VCaP (cell line): ENCODE results near the gene RAB31.

ENCODE experiments used
- H3K27ac ChIP-seq: fragments of 450-650 bp; 2 replicates; pipeline ENCODE4 v1.5.1; 2017
- TF ChIP-seq, protein P1 (sequence below): fragments of 450-650 bp; conservative IDR thresholded peaks from 2 replicates; pipeline ENCODE4 v1.5.1; 2017; ENCODE audit warnings: mild to moderate bottlenecking, moderate library complexity

Gene RAB31

DNA sequence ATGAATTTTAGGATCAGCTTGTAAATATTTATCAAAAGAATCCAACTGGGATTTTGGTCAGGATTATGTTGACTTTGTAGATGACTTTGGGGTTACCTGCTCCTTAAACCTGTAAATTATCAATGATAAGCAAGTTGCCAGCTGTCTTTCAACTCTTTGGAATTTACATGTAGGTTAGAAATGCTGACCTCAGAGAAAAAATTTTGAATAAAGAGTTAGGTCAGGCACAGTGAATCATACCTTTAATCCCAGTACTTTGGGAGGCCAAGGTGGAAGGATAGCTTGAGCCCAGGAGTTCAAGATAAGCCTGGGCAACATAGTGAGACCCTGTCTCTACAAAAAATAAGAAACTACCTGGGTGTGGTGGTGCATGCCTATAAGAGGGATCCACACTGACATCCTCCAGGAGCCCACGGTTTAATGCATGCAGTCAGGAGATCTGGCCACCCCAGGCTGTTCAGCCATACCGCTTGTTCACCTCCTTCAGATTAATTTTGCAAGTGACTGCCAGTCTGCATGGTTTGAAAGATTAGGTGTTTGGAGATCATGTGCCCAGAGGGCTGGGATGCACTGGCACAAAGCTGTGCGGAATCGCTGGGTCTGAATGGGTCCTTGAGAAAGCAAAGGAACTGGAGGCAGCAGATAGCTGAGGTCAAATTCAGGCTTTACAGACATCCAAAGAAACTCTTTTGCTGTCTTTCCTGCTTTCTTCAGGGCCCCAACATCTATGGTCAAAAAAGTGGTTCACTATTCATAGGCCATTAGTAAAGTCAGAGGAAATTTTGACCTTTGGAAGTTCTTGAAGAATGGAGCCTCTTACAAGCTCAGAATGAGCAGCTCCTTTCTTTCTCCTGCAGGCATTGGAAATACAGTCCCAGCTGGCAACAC is 94.3 kb downstream of the RAB31 start:
- TF ChIP-seq, protein P1, sequence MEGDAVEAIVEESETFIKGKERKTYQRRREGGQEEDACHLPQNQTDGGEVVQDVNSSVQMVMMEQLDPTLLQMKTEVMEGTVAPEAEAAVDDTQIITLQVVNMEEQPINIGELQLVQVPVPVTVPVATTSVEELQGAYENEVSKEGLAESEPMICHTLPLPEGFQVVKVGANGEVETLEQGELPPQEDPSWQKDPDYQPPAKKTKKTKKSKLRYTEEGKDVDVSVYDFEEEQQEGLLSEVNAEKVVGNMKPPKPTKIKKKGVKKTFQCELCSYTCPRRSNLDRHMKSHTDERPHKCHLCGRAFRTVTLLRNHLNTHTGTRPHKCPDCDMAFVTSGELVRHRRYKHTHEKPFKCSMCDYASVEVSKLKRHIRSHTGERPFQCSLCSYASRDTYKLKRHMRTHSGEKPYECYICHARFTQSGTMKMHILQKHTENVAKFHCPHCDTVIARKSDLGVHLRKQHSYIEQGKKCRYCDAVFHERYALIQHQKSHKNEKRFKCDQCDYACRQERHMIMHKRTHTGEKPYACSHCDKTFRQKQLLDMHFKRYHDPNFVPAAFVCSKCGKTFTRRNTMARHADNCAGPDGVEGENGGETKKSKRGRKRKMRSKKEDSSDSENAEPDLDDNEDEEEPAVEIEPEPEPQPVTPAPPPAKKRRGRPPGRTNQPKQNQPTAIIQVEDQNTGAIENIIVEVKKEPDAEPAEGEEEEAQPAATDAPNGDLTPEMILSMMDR = no peak
- no peak overlapping the region for H3K27ac ChIP-seq

DNA sequence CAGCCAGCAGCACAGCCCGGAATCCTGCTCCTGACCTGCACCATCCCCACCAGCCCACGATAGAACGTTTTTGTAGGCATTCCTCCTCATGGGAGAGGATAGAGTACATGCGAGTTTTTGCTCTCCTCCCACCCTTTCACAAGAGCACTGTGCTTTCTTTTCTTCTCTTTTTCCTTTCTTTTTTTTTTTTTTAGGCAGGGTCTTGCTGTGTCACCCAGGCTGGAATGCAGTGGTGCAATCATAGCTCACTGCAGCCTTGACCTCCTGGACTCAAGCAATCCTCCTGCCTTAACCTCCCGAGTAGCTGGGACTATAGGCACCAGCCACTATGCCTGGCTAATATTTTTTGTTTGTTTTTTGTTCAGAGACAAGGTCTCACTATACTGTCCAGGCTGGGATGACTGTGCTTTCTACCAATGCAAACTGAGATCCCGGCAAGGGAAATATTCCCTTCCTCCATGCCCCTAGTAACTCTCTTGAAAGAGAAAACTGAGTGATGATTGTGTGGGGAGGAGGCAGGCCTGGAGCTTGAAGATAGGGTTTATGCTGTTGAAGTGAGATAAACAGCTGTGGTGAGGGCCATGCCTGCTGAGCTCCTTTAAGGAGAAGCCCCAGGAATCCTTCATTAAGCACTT is 95.1 kb downstream of the RAB31 start:
- H3K27ac ChIP-seq = peak overlapping the region; percentile 67
- TF ChIP-seq, protein P1 = no peak

DNA sequence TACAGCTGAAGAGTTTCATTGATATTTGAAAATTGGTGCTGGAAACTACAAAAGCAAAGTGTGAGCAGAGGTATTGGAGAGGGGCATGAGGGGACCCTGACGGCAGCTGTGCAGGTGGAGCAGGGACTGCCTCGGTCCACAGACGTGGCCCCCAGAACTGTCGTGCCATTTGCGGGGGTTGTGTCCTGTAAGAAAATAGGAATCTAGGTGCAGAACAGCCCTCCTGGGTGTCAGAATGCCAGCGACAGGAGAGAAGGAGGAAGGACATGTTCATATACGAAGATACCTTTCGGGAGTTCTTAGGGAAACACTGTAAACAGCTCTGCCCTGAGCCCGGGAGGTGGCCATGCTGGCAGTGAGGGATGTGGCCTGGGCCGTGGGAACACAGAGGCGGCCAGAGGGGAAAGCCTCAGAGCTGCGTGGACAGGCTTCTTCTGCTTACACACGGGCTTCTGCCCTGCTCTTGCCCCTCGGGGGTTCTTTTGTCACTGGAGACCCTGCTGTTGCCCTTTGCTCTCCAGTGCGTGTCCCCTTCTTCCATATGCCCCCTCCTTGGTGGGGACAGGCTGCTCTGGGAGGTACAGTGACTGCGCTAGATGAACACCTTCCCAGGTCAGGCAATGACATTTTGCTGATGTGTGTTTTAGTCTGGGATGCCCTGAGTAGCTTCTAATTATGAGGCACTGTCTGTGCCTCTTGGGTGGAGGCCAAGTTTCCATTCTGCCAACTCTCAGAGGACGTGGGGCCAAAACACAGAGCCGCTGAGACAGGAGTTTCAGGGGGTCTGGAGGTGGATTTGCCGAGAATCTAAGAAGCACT is 95.8 kb downstream of the RAB31 start:
- TF ChIP-seq, protein P1 = no peak
- peak overlapping the region; percentile 67 for H3K27ac ChIP-seq

DNA sequence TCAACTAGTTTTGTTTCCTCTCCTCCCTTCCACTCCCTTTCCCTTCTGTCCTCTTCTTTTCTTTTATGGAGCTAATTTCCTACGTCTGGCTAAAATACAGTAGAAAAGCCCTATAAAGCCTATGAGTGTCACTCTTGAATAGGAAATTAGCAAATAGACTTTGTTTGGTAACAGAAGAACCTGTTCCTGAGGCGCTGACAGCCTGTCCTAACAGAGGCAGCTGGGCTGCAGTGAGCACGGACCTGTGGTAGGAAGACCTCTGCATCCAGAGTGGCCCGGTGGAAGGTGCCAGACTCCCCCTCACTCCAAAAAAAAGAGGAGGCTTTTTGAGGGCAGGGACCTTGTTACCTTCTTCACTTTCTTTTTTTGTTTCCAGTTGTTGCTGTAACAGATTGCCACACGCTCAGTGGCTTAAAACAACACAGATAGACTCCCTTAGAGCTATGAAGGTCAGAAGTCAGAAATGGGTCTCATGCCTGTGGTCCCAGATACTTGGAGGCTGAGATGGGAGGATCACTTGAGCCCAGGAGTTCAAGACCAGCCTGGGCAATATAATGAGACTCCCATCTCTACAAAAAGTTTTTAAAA is 96.5 kb downstream of the RAB31 start:
- TF ChIP-seq, protein P1 = 0 out of 2 replicates have a peak, but pooled peaks have one; percentile 20
- H3K27ac ChIP-seq = peak overlapping the region; percentile 67

DNA sequence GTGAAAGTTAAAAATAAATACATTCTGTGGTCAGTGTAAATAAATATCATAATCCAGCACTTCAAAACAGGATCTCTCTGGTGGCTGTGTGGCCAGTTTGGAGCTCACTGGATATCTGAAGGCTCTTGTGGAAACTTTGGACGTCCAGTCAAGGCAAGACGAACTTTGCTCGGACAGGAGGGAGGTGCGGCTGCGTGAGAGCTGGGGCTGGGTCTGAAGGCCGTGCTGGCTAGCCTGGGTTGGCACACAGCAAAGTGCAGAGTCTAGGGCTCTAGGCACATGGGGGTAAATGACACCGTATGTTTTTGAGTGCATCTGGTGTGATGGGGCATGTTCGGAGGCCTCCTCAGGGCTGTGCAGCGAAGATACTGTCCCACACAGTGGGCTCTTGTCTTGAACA is 98.8 kb downstream of the RAB31 start:
- no peak overlapping the region for H3K27ac ChIP-seq
- TF ChIP-seq, protein P1 = no peak

DNA sequence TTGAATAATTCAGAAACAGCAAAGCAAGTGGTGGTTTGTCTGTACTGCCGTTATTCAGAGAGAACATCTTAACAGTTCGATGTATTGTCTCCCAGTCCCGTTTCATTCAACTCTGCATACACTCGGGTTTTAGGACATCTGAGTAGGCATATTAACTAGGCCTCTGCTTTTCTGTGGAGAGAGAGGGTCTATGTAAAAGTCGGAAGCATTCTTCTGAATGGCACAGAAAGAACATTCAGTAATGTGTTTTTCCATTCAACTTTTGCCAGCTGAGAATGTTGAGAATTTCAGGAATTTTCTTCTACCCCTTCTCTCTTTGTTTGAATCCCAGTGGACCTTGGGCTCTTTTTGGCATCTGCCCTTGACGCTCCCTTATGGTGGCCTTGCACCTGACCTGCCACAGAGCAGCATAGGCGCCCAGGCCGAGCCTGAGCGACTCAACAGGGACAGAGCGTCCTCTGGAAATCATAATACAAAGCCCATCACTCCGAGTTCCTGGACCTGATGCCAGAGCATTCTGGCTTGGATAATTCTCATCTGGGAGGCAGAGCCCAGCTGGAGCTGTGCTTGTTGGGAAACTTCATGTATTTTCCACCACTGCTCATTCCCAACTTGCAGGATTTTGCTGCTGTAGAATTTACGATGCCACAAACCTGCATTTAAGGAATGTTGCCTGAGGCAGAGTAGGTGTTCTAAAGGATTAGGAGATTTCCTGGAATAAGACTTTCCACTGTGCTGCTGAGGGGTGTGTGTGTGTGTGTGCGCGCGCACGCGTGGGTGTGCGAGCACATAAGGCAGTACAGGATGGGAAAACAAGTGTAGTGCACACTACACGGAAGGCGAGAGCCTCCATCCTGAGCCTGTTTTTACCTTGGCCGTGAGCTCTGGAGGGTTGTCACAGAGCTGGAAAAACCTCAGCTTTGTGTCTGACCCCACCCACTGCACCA is 100.5 kb downstream of the RAB31 start:
- H3K27ac ChIP-seq = 0 out of 2 replicates have a peak overlapping the region, but pooled peaks have one; percentile 4

More for the DNA sequence above, 100.5 kb downstream of the RAB31 start:
- TF ChIP-seq, protein P1 = no peak
